Neuronal stem cell (in vitro differentiated cells): Measurements from ENCODE around the gene XNDC1N.

Source experiments
- DNase-seq: peaks from one replicate; pipeline ENCODE4 v3.0.0-alpha.2; 2013; ENCODE audit warnings: low spot score
- H2AFZ ChIP-seq: one replicate; pipeline ENCODE4 v1.6.1; 2013; ENCODE audit warnings: mild to moderate bottlenecking, low read length, inconsistent platforms
- H2AK5ac ChIP-seq: 2 replicates; pipeline ENCODE4 v1.6.1; 2013; ENCODE audit warnings: low read depth, mild to moderate bottlenecking, inconsistent platforms, low read length, moderate library complexity, mixed read lengths
- H2BK120ac ChIP-seq: 2 replicates; pipeline ENCODE4 v1.6.1; 2013; ENCODE audit warnings: low read depth, mild to moderate bottlenecking, inconsistent platforms, low read length, moderate library complexity, mixed read lengths
- H2BK12ac ChIP-seq: one replicate; pipeline ENCODE4 v1.6.1; 2013; ENCODE audit warnings: low read length, inconsistent platforms
- H2BK15ac ChIP-seq: 2 replicates; pipeline ENCODE4 v1.6.1; 2013; ENCODE audit warnings: mild to moderate bottlenecking, low read length, inconsistent platforms, mixed read lengths
- H2BK5ac ChIP-seq: one replicate; pipeline ENCODE4 v1.6.1; 2013; ENCODE audit warnings: inconsistent platforms, mild to moderate bottlenecking, low read length, moderate library complexity
- H3K14ac ChIP-seq: one replicate; pipeline ENCODE4 v1.6.1; 2013; ENCODE audit warnings: low read length, inconsistent platforms
- H3K18ac ChIP-seq: 2 replicates; pipeline ENCODE4 v1.6.1; 2013; ENCODE audit warnings: low read length, inconsistent platforms
- H3K23ac ChIP-seq: 2 replicates; pipeline ENCODE4 v1.6.1; 2013; ENCODE audit warnings: low read depth, mild to moderate bottlenecking, mixed read lengths, low read length, inconsistent platforms; ENCODE audit not compliant: poor library complexity
- H3K27ac ChIP-seq: replicated peaks from 3 replicates; pipeline ENCODE4 v1.5.1; 2013; ENCODE audit warnings: low read length, inconsistent platforms
- H3K27me3 ChIP-seq, 3 experiments: 2 replicates each; pipeline ENCODE4 v1.6.1; 2013; ENCODE audit warnings: low read length in 3 of 3, mild to moderate bottlenecking in 2 of 3, inconsistent platforms in 1 of 3, low read depth in 1 of 3, mixed read lengths in 1 of 3, moderate library complexity in 1 of 3; ENCODE audit not compliant: control insufficient read depth in 3 of 3, insufficient read depth in 3 of 3
- H3K36me3 ChIP-seq, 2 donors: replicated peaks in 1 of 2; 2 replicates each; pipeline ENCODE4 v1.6.1; 2013; ENCODE audit warnings: low read length in 2 of 2; ENCODE audit not compliant: control insufficient read depth in 2 of 2, insufficient read depth in 2 of 2
- H3K4ac ChIP-seq: 2 replicates; pipeline ENCODE4 v1.6.1; 2013; ENCODE audit warnings: inconsistent platforms, mild to moderate bottlenecking, low read length, moderate library complexity
- H3K4me1 ChIP-seq, 2 donors: 1 replicate in 1 of 2; 2 replicates in 1 of 2; pipeline ENCODE4 v1.6.1; 2013; ENCODE audit warnings: low read length in 2 of 2, low read depth in 1 of 2; ENCODE audit not compliant: control insufficient read depth in 2 of 2, insufficient read depth in 1 of 2
- H3K4me2 ChIP-seq: one replicate; pipeline ENCODE4 v1.6.1; 2013; ENCODE audit warnings: mild to moderate bottlenecking, low read length, inconsistent platforms; ENCODE audit not compliant: insufficient read depth, poor library complexity, severe bottlenecking
- H3K4me3 ChIP-seq, 2 donors: 2 replicates each; pipeline ENCODE4 v1.5.1; 2013; ENCODE audit warnings: low read length in 2 of 2, mild to moderate bottlenecking in 2 of 2, inconsistent platforms in 1 of 2, moderate library complexity in 1 of 2
- H3K79me1 ChIP-seq: one replicate; pipeline ENCODE4 v1.6.1; 2013; ENCODE audit warnings: low read depth, mild to moderate bottlenecking, inconsistent platforms, low read length, moderate library complexity
- H3K9ac ChIP-seq: one replicate; pipeline ENCODE4 v1.6.1; 2013; ENCODE audit warnings: mild to moderate bottlenecking, low read depth, low read length, inconsistent platforms; ENCODE audit not compliant: poor library complexity
- H3K9me3 ChIP-seq, 2 donors: replicated peaks in 1 of 2; 2 replicates each; pipeline versions ENCODE3 to v1.6.1; 2013; ENCODE audit warnings: low read length in 2 of 2, mild to moderate bottlenecking in 2 of 2, inconsistent platforms in 1 of 2, low read depth in 1 of 2, mixed read lengths in 1 of 2, moderate library complexity in 1 of 2; ENCODE audit not compliant: control insufficient read depth in 2 of 2, insufficient read depth in 1 of 2
- H4K8ac ChIP-seq: one replicate; pipeline ENCODE4 v1.6.1; 2013; ENCODE audit warnings: low read depth, mild to moderate bottlenecking, inconsistent platforms, low read length, moderate library complexity
- H4K91ac ChIP-seq: one replicate; pipeline ENCODE4 v1.6.1; 2013; ENCODE audit warnings: low read length, low read depth, mild to moderate bottlenecking, inconsistent platforms; ENCODE audit not compliant: poor library complexity
- WGBS, 2 donors: extraction: QIAGEN DNeasy Blood & Tissue Kit; methylation state at CpG; one replicate each; pipeline ENCODE4 v1.1.7; 2013; ENCODE audit warnings: missing lambda C conversion rate in 2 of 2, mixed read lengths in 1 of 2; ENCODE audit not compliant: insufficient read length in 2 of 2, insufficient replicate concordance in 1 of 2; ENCODE audit errors: extremely low coverage in 2 of 2; 5-methylcytosine and 5-hydroxymethylcytosine counted together

Gene XNDC1N

GRCh38 chr11:71937826-71938225 is 9.4 kb upstream of the XNDC1N start:
- H3K9ac ChIP-seq, result no peak overlapping the region
- H3K79me1 ChIP-seq, result peaks cover 2% of the 10 kb centered on the region
- H3K4me2 ChIP-seq, result no peak overlapping the region
- no peak overlapping the region for H3K14ac ChIP-seq
- no peak overlapping the region for H3K27ac ChIP-seq
- H3K36me3 ChIP-seq, result peaks cover 0 to 13% of the 10 kb centered on the region in 2 donors
- H2BK5ac ChIP-seq, result no peak overlapping the region
- H2BK120ac ChIP-seq, result no peak overlapping the region
- H3K4me3 ChIP-seq, result no peak overlapping the region
- no peaks in the 10 kb centered on the region for H3K27me3 ChIP-seq
- WGBS, 2 donors, result no CpG with 5 or more reads among the region's 1 CpG
- no peak overlapping the region for H4K8ac ChIP-seq
- H2BK12ac ChIP-seq, result no peak overlapping the region
- no peak overlapping the region for H4K91ac ChIP-seq
- no peak overlapping the region for H3K4ac ChIP-seq
- H3K23ac ChIP-seq, result no peak overlapping the region
- H2BK15ac ChIP-seq, result no peak overlapping the region
- H3K4me1 ChIP-seq, result peaks cover 0 to 2% of the 10 kb centered on the region in 2 donors
- H2AK5ac ChIP-seq, result no peak overlapping the region
- DNase-seq, result no peak
- H3K9me3 ChIP-seq, result no peaks in the 10 kb centered on the region
- H2AFZ ChIP-seq, result no peak overlapping the region
- H3K18ac ChIP-seq, result no peak overlapping the region

DNA sequence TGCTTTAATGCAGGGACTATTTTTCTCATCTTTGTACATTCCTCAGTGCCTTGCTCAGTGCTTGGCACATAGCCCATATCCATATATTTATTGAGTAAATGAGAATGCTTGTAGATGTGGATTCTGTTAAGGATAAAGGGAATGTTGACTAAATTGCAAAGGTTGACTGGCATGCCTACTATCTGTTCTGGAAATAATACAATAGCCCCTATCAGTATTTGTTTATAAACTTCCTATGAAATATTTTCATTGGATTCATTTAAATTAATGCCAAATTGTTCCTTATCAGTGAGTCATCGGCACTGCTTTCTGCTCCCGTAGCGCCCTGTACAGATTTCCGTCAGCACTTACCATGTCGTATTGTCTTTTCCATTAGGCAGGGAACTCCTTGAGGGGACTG is 8.4 kb upstream of the XNDC1N start:
- H3K4me1 ChIP-seq, result peaks cover 0 to 2% of the 10 kb centered on the region in 2 donors
- H3K9ac ChIP-seq, result no peak overlapping the region
- DNase-seq, result no peak
- no peak overlapping the region for H4K91ac ChIP-seq
- H2BK12ac ChIP-seq, result no peak overlapping the region
- H3K4ac ChIP-seq, result no peak overlapping the region
- H4K8ac ChIP-seq, result no peak overlapping the region
- H3K9me3 ChIP-seq, result no peaks in the 10 kb centered on the region
- H2BK15ac ChIP-seq, result no peak overlapping the region
- H2AK5ac ChIP-seq, result no peak overlapping the region
- no peak overlapping the region for H2BK120ac ChIP-seq
- no peak overlapping the region for H2BK5ac ChIP-seq
- no peak overlapping the region for H2AFZ ChIP-seq
- WGBS, 2 donors, result no CpG with 5 or more reads among the region's 5 CpGs
- H3K36me3 ChIP-seq, result peaks cover 0 to 13% of the 10 kb centered on the region in 2 donors
- H3K23ac ChIP-seq, result no peak overlapping the region
- H3K27ac ChIP-seq, result no peak overlapping the region
- H3K27me3 ChIP-seq, result no peaks in the 10 kb centered on the region
- peaks cover 2% of the 10 kb centered on the region for H3K79me1 ChIP-seq
- no peak overlapping the region for H3K14ac ChIP-seq
- no peak overlapping the region for H3K4me2 ChIP-seq
- H3K4me3 ChIP-seq, result no peak overlapping the region
- no peak overlapping the region for H3K18ac ChIP-seq

GRCh38 chr11:71935338-71935925 is 7.0 kb upstream of the XNDC1N start:
- peaks cover 0 to 1% of the 10 kb centered on the region in 2 donors for H3K4me1 ChIP-seq
- no peak overlapping the region for H3K18ac ChIP-seq
- H3K23ac ChIP-seq, result no peak overlapping the region
- no peak overlapping the region for H3K14ac ChIP-seq
- no peak overlapping the region for H3K4me2 ChIP-seq
- H3K79me1 ChIP-seq, result peaks cover 2% of the 10 kb centered on the region
- no peak overlapping the region for H3K27ac ChIP-seq
- H3K9me3 ChIP-seq, result no peaks in the 10 kb centered on the region
- no peak overlapping the region for H2BK15ac ChIP-seq
- H3K36me3 ChIP-seq, result peaks cover 0 to 13% of the 10 kb centered on the region in 2 donors
- H4K8ac ChIP-seq, result no peak overlapping the region
- H3K4ac ChIP-seq, result no peak overlapping the region
- no peak overlapping the region for H4K91ac ChIP-seq
- no peak overlapping the region for H2AK5ac ChIP-seq
- no peak overlapping the region for H3K9ac ChIP-seq
- H2BK5ac ChIP-seq, result no peak overlapping the region
- H3K4me3 ChIP-seq, result no peak overlapping the region
- WGBS, 2 donors, result no CpG with 5 or more reads among the region's 4 CpGs
- H3K27me3 ChIP-seq, result no peaks in the 10 kb centered on the region
- DNase-seq, result no peak
- H2BK120ac ChIP-seq, result no peak overlapping the region
- H2BK12ac ChIP-seq, result no peak overlapping the region
- H2AFZ ChIP-seq, result no peak overlapping the region

- H3K14ac ChIP-seq, result no peak overlapping the region
- H2AK5ac ChIP-seq, result no peak overlapping the region
- H3K18ac ChIP-seq, result no peak overlapping the region
- H4K8ac ChIP-seq, result no peak overlapping the region
- no CpG with 5 or more reads among the region's 2 CpGs for WGBS, 2 donors
- H3K36me3 ChIP-seq, result peaks cover 0 to 12% of the 10 kb centered on the region in 2 donors
- H3K79me1 ChIP-seq, result peaks cover 6% of the 10 kb centered on the region
- H3K9ac ChIP-seq, result no peak overlapping the region
- H3K4me2 ChIP-seq, result no peak overlapping the region
- H2BK15ac ChIP-seq, result no peak overlapping the region
- H2BK5ac ChIP-seq, result no peak overlapping the region
- H4K91ac ChIP-seq, result no peak overlapping the region
- no peak overlapping the region for H3K4me3 ChIP-seq
- H3K23ac ChIP-seq, result no peak overlapping the region
- H2AFZ ChIP-seq, result no peak overlapping the region
- H3K4me1 ChIP-seq, result peaks cover 5 to 6% of the 10 kb centered on the region in 2 donors
- no peak overlapping the region for H2BK120ac ChIP-seq
- H2BK12ac ChIP-seq, result no peak overlapping the region
- no peaks in the 10 kb centered on the region for H3K27me3 ChIP-seq
- no peak for DNase-seq
- H3K27ac ChIP-seq, result no peak overlapping the region
- H3K4ac ChIP-seq, result no peak overlapping the region
- H3K9me3 ChIP-seq, result no peaks in the 10 kb centered on the region
Observed at GRCh38 chr11:71934213-71934612, 5.8 kb upstream of the XNDC1N start.
